ENCODE measurements around the gene DGKZ.

GRCh38 chr11:46337626-46338345, 9.5 kb upstream of the DGKZ start:
- TF ChIP-seq EP300 (IDR thresholded peaks at IDR 0.05; ENCODE audit: borderline replicate concordance in 1 of 2, control insufficient read depth in 1 of 2, low read depth in 2 of 2, low read length in 2 of 2) (no peak), NFYB (IDR thresholded peaks at IDR 0.05; ENCODE audit: insufficient read depth, low read depth, low read length) (no peak), CTCF (IDR thresholded peaks at IDR 0.05 in 2 of 3, conservative IDR thresholded peaks at IDR 0.05 in 1 of 3; ENCODE audit: control insufficient read depth in 2 of 3, extremely low read depth in 1 of 3, insufficient read depth in 1 of 3, low read depth in 3 of 3, low read length in 3 of 3) (no peak), CREB1 (IDR thresholded peaks at IDR 0.05; ENCODE audit: low read depth) (no peak), POLR2AphosphoS5 (IDR thresholded peaks at IDR 0.05; ENCODE audit: low read length) (no peak), POLR2A (IDR thresholded peaks at IDR 0.05; ENCODE audit: low read depth, low read length) (no peak), RBBP5 (conservative IDR thresholded peaks at IDR 0.05) (no peak), MXI1 (IDR thresholded peaks at IDR 0.05; ENCODE audit: low read depth, low read length) (no peak)

Data from GM12878 (cell line).